ENCODE data around the gene PARP12. TPM values are rescaled to one million over a fixed set of nuclear protein-coding genes. Genes with fewer than 3 reads are reported as not detected.

Gene PARP12
- total RNA-seq, 1 donor: 14.0 TPM

- TF ChIP-seq CTCF (IDR thresholded peaks at IDR 0.05; ENCODE audit: insufficient read depth, low read length): no peak
- H3K4me3 ChIP-seq (ENCODE audit: low read depth, low read length): no peak overlapping the region
- no peak for DNase-seq (ENCODE audit: low read depth)
Observed at GRCh38 chr7:140048138-140048537, 14.6 kb downstream of the PARP12 start.

GRCh38 chr7:140047197-140047596 lies 15.6 kb downstream of the PARP12 start:
- TF ChIP-seq CTCF (IDR thresholded peaks at IDR 0.05; ENCODE audit: insufficient read depth, low read length): no peak
- H3K4me3 ChIP-seq (ENCODE audit: low read depth, low read length): no peak overlapping the region
- no peak for DNase-seq (ENCODE audit: low read depth)

GRCh38 chr7:140045697-140046096 lies 17.1 kb downstream of the PARP12 start:
- H3K4me3 ChIP-seq (ENCODE audit: low read depth, low read length): no peak overlapping the region
- TF ChIP-seq CTCF (IDR thresholded peaks at IDR 0.05; ENCODE audit: insufficient read depth, low read length): no peak
- DNase-seq (ENCODE audit: low read depth): no peak

GRCh38 chr7:140044251-140044650 lies 18.5 kb downstream of the PARP12 start:
- no peak for TF ChIP-seq CTCF (IDR thresholded peaks at IDR 0.05; ENCODE audit: insufficient read depth, low read length)
- DNase-seq (ENCODE audit: low read depth): no peak
- no peak overlapping the region for H3K4me3 ChIP-seq (ENCODE audit: low read depth, low read length)

GRCh38 chr7:140042386-140042670 lies 20.4 kb downstream of the PARP12 start:
- no peak for TF ChIP-seq CTCF (IDR thresholded peaks at IDR 0.05; ENCODE audit: insufficient read depth, low read length)
- no peak for DNase-seq (ENCODE audit: low read depth)
- H3K4me3 ChIP-seq (ENCODE audit: low read depth, low read length): no peak overlapping the region

GRCh38 chr7:140041659-140042385 lies 20.9 kb downstream of the PARP12 start:
- TF ChIP-seq CTCF (IDR thresholded peaks at IDR 0.05; ENCODE audit: insufficient read depth, low read length): no peak
- H3K4me3 ChIP-seq (ENCODE audit: low read depth, low read length): no peak overlapping the region
- DNase-seq (ENCODE audit: low read depth): peak; percentile 64

GRCh38 chr7:140039896-140040295 lies 22.9 kb downstream of the PARP12 start:
- no peak for TF ChIP-seq CTCF (IDR thresholded peaks at IDR 0.05; ENCODE audit: insufficient read depth, low read length)
- H3K4me3 ChIP-seq (ENCODE audit: low read depth, low read length): no peak overlapping the region
- no peak for DNase-seq (ENCODE audit: low read depth)
